ENCODE results near the gene ATP11A. TPM values are rescaled to one million over a fixed set of nuclear protein-coding genes. Genes with fewer than 3 reads are reported as not detected.

Gene ATP11A
- total and polyA plus RNA-seq, 9 donors: 11.9 to 26.7 (median 21.3) TPM

DNA sequence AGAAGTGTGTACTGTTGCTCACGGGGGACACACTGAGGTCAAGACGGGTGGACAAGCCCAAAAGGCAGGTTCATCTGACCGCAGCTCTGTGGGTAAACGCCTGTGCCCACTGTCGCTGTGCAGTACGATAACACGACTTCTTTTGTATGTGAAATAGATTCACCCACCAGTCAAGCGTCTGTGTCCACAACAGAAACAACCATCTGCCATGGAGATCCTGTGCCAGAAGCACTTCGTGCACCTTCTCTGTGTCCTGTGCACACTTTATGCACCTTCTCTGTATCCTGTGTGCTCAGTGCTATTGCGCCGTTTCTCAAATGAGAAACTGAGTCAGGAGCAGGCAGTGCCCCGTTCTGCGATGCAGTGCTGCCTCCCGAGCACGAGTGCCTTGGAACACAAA lies 138.9 kb downstream of the ATP11A start:
- Histone ChIP-seq H3K9me3 (replicated peaks; ENCODE audit: control insufficient read depth, low read depth, low read length) (no peaks in the 10 kb centered on the region), H3K4me1 (ENCODE audit: control insufficient read depth, insufficient read depth, low read length) (no peaks in the 10 kb centered on the region), H3K27ac (ENCODE audit: low read length) (no peak overlapping the region), H3K36me3 (ENCODE audit: control insufficient read depth, insufficient read depth, low read length) (peaks cover 63% of the 10 kb centered on the region), H3K4me3 (ENCODE audit: low read length) (no peak overlapping the region), H3K27me3 (ENCODE audit: control insufficient read depth, insufficient read depth, low read length) (no peaks in the 10 kb centered on the region)
- DNase-seq: no peak
- 94% methylated on average over 13 of the region's 15 CpGs for WGBS (ENCODE audit: insufficient coverage)

DNA sequence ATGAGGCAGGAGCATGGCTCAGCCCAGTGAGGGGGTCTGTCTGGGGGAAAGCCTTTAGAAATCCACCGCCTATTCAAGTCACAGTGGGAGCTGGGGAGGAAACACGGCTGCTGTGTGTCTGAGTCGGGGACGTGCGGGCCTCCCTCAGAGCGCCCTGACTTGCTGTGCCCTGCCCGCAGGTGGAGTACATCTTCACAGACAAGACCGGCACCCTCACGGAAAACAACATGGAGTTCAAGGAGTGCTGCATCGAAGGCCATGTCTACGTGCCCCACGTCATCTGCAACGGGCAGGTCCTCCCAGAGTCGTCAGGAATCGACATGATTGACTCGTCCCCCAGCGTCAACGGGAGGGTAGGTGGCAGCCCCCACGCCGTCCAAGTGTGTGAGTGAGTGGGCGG lies 141.4 kb downstream of the ATP11A start:
- no peaks in the 10 kb centered on the region for H3K27me3 ChIP-seq (ENCODE audit: control insufficient read depth, insufficient read depth, low read length)
- H3K4me1 ChIP-seq (ENCODE audit: control insufficient read depth, insufficient read depth, low read length): no peaks in the 10 kb centered on the region
- WGBS (ENCODE audit: insufficient coverage): 95% methylated on average over 21 of the region's 21 CpGs
- peaks cover 70% of the 10 kb centered on the region for H3K36me3 ChIP-seq (ENCODE audit: control insufficient read depth, insufficient read depth, low read length)
- no peak overlapping the region for H3K27ac ChIP-seq (ENCODE audit: low read length)
- no peak for DNase-seq
- H3K9me3 ChIP-seq (replicated peaks; ENCODE audit: control insufficient read depth, low read depth, low read length): no peaks in the 10 kb centered on the region
- H3K4me3 ChIP-seq (ENCODE audit: low read length): no peak overlapping the region

DNA sequence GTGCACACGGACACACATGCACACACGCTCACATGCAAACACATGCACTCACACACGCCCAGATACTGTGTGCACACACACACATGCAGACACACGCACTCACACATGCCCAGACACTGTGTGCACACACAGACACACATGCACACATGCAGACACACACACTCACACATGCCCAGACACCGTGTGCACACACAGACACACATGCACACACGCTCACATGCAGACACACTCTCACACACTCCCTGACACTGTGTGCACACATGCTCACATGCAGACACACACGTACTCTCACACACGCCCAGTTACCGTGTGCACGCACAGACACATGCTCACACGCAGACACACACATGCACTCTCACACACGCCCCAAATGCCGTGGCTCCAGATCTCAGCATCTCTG lies 142.0 kb downstream of the ATP11A start:
- peaks cover 65% of the 10 kb centered on the region for H3K36me3 ChIP-seq (ENCODE audit: control insufficient read depth, insufficient read depth, low read length)

DNA sequence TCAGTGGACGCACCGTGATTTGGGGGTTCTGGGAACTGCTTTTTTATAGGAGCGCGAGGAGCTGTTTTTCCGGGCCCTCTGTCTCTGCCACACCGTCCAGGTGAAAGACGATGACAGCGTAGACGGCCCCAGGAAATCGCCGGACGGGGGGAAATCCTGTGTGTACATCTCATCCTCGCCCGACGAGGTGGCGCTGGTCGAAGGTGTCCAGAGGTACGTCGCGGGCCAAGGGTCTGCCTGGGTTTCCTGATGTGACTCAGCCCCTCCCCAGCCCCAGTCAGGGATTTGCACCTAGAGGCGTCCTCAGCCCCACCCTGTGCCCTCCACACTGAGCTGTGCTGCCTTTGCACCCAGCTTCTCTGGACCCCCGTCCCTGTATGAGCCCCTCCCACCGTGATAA lies 143.0 kb downstream of the ATP11A start:
- DNase-seq: no peak
- Histone ChIP-seq H3K9me3 (replicated peaks; ENCODE audit: control insufficient read depth, low read depth, low read length) (no peaks in the 10 kb centered on the region), H3K27me3 (ENCODE audit: control insufficient read depth, insufficient read depth, low read length) (no peaks in the 10 kb centered on the region), H3K4me3 (ENCODE audit: low read length) (no peak overlapping the region), H3K27ac (ENCODE audit: low read length) (no peak overlapping the region), H3K4me1 (ENCODE audit: control insufficient read depth, insufficient read depth, low read length) (peaks cover 9% of the 10 kb centered on the region), H3K36me3 (ENCODE audit: control insufficient read depth, insufficient read depth, low read length) (peaks cover 65% of the 10 kb centered on the region)
- WGBS (ENCODE audit: insufficient coverage): 90% methylated on average over 23 of the region's 23 CpGs

More for the DNA sequence above, 142.0 kb downstream of the ATP11A start:
- DNase-seq: no peak
- WGBS (ENCODE audit: insufficient coverage): 95% methylated on average over 13 of the region's 13 CpGs
- Histone ChIP-seq H3K27ac (ENCODE audit: low read length) (no peak overlapping the region), H3K9me3 (replicated peaks; ENCODE audit: control insufficient read depth, low read depth, low read length) (no peaks in the 10 kb centered on the region), H3K4me3 (ENCODE audit: low read length) (no peak overlapping the region), H3K4me1 (ENCODE audit: control insufficient read depth, insufficient read depth, low read length) (no peaks in the 10 kb centered on the region), H3K27me3 (ENCODE audit: control insufficient read depth, insufficient read depth, low read length) (no peaks in the 10 kb centered on the region)

DNA sequence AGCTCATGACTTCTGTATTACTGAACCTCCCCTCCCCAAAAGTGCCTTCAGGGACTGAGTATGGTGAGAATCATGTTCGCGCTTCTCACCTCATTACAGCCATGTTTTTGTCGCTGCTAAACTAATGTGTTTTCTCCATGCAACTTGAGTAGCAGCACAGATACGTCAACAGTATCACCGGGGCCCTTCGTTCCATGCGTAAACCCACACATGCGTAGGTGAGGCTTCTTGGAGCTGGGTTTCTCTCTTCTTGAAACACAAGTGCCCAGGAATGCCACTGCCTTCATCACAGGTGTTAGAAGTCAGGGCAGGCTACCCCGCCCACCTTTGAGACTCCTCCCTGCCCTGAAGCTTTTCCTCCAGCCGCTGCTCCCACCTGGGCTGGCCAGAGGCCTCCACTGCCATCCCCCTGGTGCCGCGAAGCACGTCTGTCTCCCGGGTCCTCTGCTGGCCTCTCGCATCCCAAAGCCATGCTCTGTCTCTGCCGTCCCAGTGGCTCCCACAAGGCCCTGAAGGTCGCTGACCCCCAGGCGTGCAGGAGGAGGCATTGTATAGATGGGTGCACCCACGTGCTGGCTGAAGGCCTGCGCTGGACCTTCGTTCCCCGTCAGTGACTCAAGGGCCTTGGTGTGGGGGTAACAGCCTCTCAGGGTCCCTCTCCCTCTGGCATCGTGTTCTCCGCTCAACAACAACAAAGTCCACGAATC lies 143.9 kb downstream of the ATP11A start:
- 77% methylated on average over 19 of the region's 25 CpGs for WGBS (ENCODE audit: insufficient coverage)
- Histone ChIP-seq H3K27me3 (ENCODE audit: control insufficient read depth, insufficient read depth, low read length) (no peaks in the 10 kb centered on the region), H3K4me3 (ENCODE audit: low read length) (no peak overlapping the region), H3K4me1 (ENCODE audit: control insufficient read depth, insufficient read depth, low read length) (peaks cover 11% of the 10 kb centered on the region), H3K9me3 (replicated peaks; ENCODE audit: control insufficient read depth, low read depth, low read length) (no peaks in the 10 kb centered on the region), H3K27ac (ENCODE audit: low read length) (no peak overlapping the region), H3K36me3 (ENCODE audit: control insufficient read depth, insufficient read depth, low read length) (peaks cover 64% of the 10 kb centered on the region)
- no peak for DNase-seq

DNA sequence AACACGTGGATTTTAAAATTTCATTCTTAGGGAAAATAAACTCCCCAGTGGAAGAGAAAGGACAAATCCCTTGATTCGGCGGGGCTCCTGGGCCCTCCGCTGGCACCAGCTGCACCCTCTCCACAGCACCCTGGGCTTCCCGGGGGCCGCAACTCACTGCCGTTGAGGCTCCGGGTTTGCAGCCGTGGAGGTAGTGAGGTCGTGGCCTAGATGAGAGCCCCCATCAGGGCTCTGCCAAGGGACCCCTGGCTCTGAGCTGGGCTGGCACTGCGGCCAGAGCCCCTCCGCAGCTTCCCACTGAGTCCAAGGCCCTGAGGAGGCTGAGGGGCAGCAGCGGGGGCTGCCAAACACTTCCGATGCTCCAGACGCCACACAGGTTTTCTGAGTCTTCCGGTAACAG lies 145.5 kb downstream of the ATP11A start:
- H3K4me3 ChIP-seq (ENCODE audit: low read length): no peak overlapping the region
- H3K36me3 ChIP-seq (ENCODE audit: control insufficient read depth, insufficient read depth, low read length): peaks cover 63% of the 10 kb centered on the region
- no peak for DNase-seq
- 94% methylated on average over 15 of the region's 16 CpGs for WGBS (ENCODE audit: insufficient coverage)
- H3K4me1 ChIP-seq (ENCODE audit: control insufficient read depth, insufficient read depth, low read length): peaks cover 19% of the 10 kb centered on the region
- H3K9me3 ChIP-seq (replicated peaks; ENCODE audit: control insufficient read depth, low read depth, low read length): no peaks in the 10 kb centered on the region
- H3K27me3 ChIP-seq (ENCODE audit: control insufficient read depth, insufficient read depth, low read length): no peaks in the 10 kb centered on the region
- no peak overlapping the region for H3K27ac ChIP-seq (ENCODE audit: low read length)

DNA sequence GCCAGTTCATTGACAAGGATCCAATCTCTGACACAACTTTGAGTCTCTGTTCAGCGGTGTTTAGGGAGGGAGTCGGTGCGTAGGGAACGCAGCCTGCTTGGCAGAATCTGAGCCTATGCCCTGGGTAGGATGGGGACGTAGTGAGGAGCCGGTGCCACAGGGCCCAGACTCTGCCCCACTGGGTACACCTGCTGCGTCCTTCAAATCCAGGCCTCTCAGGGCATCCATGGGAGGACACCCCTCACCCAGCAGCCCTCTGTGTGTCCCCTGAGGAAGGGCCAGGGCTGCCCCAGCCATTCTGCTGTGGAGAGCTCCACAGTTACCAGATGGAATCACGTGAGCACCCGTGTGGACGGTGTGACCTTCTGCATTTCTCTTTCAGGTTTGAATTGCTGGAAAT lies 146.0 kb downstream of the ATP11A start:
- H3K9me3 ChIP-seq (replicated peaks; ENCODE audit: control insufficient read depth, low read depth, low read length): no peaks in the 10 kb centered on the region
- H3K36me3 ChIP-seq (ENCODE audit: control insufficient read depth, insufficient read depth, low read length): peaks cover 63% of the 10 kb centered on the region
- no peak overlapping the region for H3K27ac ChIP-seq (ENCODE audit: low read length)
- no peak overlapping the region for H3K4me3 ChIP-seq (ENCODE audit: low read length)
- peaks cover 19% of the 10 kb centered on the region for H3K4me1 ChIP-seq (ENCODE audit: control insufficient read depth, insufficient read depth, low read length)
- no peaks in the 10 kb centered on the region for H3K27me3 ChIP-seq (ENCODE audit: control insufficient read depth, insufficient read depth, low read length)
- DNase-seq: no peak
- 97% methylated on average over 7 of the region's 10 CpGs for WGBS (ENCODE audit: insufficient coverage)

DNA sequence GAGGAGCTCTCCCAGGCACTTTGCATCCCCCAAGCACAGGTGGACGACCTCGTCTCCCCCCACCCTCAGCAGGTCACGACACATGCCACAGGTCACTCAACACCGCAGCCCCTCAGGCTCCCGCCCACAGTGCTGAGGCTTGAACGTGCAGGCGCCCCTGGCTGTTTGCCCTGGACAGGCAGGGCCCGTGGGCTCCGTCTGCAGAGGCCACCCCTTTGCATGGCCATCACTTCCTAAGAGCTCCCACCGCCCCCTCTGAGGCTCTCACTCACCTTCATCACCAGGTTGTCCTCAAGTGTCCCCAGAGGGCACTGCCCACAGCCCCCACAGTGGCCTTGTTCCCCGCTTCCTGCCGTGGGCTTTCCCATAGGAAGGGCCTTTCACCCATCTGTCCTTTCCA lies 147.1 kb downstream of the ATP11A start:
- Histone ChIP-seq H3K27ac (ENCODE audit: low read length) (no peak overlapping the region), H3K4me3 (ENCODE audit: low read length) (no peak overlapping the region), H3K36me3 (ENCODE audit: control insufficient read depth, insufficient read depth, low read length) (peaks cover 55% of the 10 kb centered on the region), H3K4me1 (ENCODE audit: control insufficient read depth, insufficient read depth, low read length) (peaks cover 25% of the 10 kb centered on the region), H3K27me3 (ENCODE audit: control insufficient read depth, insufficient read depth, low read length) (no peaks in the 10 kb centered on the region), H3K9me3 (replicated peaks; ENCODE audit: control insufficient read depth, low read depth, low read length) (no peaks in the 10 kb centered on the region)
- no peak for DNase-seq
- 70% methylated on average over 12 of the region's 12 CpGs for WGBS (ENCODE audit: insufficient coverage)

DNA sequence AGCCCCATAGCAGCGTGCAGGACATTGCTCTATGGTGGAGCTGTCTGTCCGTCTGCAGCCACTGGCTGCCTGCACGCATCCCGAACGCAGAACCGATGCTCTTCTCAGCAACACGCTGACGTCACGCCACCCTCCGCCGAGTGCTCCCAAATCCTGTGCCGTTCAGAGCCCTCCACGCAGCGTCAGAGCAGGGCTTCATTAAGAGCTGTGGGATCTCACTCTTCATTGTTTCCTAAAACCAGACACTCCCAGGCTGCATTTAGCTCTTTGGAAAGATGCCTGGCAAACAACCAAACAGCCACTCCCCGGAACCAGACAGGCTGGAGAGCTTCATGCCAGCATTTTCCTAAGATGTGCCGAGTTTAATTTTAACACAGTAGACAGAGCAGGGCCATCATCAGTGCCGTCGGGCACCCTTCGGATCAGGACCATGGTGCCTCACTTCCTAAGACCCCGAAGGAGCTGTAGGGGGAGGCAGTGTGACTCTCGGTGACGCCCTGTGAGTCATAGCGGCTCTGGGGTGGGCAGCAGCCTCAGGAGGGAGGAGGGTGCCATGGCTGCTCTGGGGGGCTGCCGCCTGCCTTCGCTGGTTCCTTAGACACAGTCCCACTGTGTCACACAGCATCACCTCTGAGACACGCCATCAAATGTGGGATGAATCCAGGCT lies 147.7 kb downstream of the ATP11A start:
- peak; percentile 72 for DNase-seq
- H3K36me3 ChIP-seq (ENCODE audit: control insufficient read depth, insufficient read depth, low read length): peaks cover 50% of the 10 kb centered on the region

DNA sequence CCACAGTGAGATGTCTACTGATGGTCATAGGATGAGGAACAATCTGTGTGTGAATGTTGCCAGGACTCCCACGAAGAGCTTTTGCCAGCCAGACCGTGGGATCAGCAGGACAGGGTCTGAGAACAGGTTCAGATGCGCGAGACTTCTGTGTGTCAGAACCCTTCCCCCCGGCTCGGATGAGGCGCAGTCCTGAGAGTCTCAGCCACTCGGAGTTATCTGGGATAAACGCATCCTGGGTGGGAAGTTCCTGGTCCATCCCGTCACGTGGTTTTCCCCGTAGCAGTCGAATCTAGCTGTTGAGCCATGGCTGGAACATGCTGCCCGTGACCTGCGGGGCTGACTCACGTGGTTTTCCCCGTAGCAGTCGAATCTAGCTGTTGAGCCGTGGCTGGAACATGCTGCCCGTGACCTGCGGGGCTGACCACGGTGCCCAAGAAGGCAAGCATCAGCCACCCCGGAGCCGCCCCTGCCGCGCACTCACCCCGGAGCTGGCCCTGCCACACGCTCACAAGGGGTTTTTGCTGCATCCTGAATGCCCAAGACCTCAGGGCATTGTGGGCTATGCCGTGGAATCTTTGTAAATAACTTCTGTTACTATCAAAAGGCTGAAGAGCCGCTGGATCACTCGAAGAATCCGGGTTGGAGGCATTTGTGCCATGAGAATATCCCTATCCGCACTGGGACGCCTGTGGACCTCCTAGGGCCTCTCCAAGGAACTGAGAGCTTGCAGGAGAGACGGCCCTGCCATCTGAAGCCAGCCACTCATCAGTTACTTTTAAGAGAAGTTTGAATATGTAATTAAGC lies 148.4 kb downstream of the ATP11A start:
- H3K27me3 ChIP-seq (ENCODE audit: control insufficient read depth, insufficient read depth, low read length): no peaks in the 10 kb centered on the region
- 93% methylated on average over 33 of the region's 35 CpGs for WGBS (ENCODE audit: insufficient coverage)
- peaks cover 42% of the 10 kb centered on the region for H3K36me3 ChIP-seq (ENCODE audit: control insufficient read depth, insufficient read depth, low read length)
- H3K4me1 ChIP-seq (ENCODE audit: control insufficient read depth, insufficient read depth, low read length): peaks cover 32% of the 10 kb centered on the region
- no peak overlapping the region for H3K4me3 ChIP-seq (ENCODE audit: low read length)
- no peak for DNase-seq
- no peaks in the 10 kb centered on the region for H3K9me3 ChIP-seq (replicated peaks; ENCODE audit: control insufficient read depth, low read depth, low read length)
- no peak overlapping the region for H3K27ac ChIP-seq (ENCODE audit: low read length)

More for the DNA sequence above, 147.7 kb downstream of the ATP11A start:
- Histone ChIP-seq H3K27me3 (ENCODE audit: control insufficient read depth, insufficient read depth, low read length) (no peaks in the 10 kb centered on the region), H3K9me3 (replicated peaks; ENCODE audit: control insufficient read depth, low read depth, low read length) (no peaks in the 10 kb centered on the region), H3K4me1 (ENCODE audit: control insufficient read depth, insufficient read depth, low read length) (peaks cover 29% of the 10 kb centered on the region), H3K27ac (ENCODE audit: low read length) (no peak overlapping the region), H3K4me3 (ENCODE audit: low read length) (no peak overlapping the region)
- 78% methylated on average over 20 of the region's 26 CpGs for WGBS (ENCODE audit: insufficient coverage)
